Keratinocyte (primary cell): Measurements from ENCODE around the gene PKP4. TPM values are rescaled to one million over a fixed set of nuclear protein-coding genes. Genes with fewer than 3 reads are reported as not detected.

ENCODE experiments used
- DNase-seq: peaks from one replicate; pipeline ENCODE4 v3.0.0-alpha.2; 2011; ENCODE audit warnings: low read depth, missing footprints, low spot score
- FAIRE-seq: peaks from 2 replicates; lab custom pipeline; 2011; peaks lifted over from hg19 to GRCh38; lab: Jason Lieb, UNC
- H2AFZ ChIP-seq: 2 replicates; pipeline ENCODE4 v1.6.0; 2012; ENCODE audit warnings: low read length, control low read depth, inconsistent platforms; ENCODE audit not compliant: control insufficient read depth
- H3K27ac ChIP-seq: 2 replicates; pipeline ENCODE4 v1.5.1; 2011; ENCODE audit warnings: low read length; ENCODE audit not compliant: control insufficient read depth, insufficient read depth
- H3K27me3 ChIP-seq: 3 replicates; pipeline ENCODE4 v1.6.0; 2011; ENCODE audit warnings: low read length; ENCODE audit not compliant: control insufficient read depth, insufficient read depth; ENCODE audit errors: extremely low read depth
- H3K36me3 ChIP-seq, 2 experiments: 2 replicates in 1 of 2; 3 replicates in 1 of 2; pipeline ENCODE4 v1.5.1; 2011; ENCODE audit warnings: low read length in 2 of 2, mild to moderate bottlenecking in 1 of 2; ENCODE audit not compliant: control insufficient read depth in 2 of 2, insufficient read depth in 2 of 2; ENCODE audit errors: extremely low read depth in 1 of 2
- H3K4me1 ChIP-seq: 3 replicates; pipeline ENCODE4 v1.5.1; 2011; ENCODE audit warnings: low read length; ENCODE audit not compliant: control insufficient read depth, insufficient read depth; ENCODE audit errors: extremely low read depth
- H3K4me2 ChIP-seq: 3 replicates; pipeline ENCODE4 v1.6.0; 2011; ENCODE audit warnings: low read depth, low read length; ENCODE audit not compliant: control insufficient read depth, insufficient read depth; ENCODE audit errors: extremely low read depth
- H3K4me3 ChIP-seq, 3 experiments: fragments of 200-600 bp in 1 of 3; sonication (generic) in 1 of 3; 2 replicates in 2 of 3; 3 replicates in 1 of 3; pipeline ENCODE4 v1.5.1; 2011 to 2016; ENCODE audit warnings: low read length in 3 of 3, mild to moderate bottlenecking in 3 of 3, control low read depth in 2 of 3, inconsistent platforms in 1 of 3, low read depth in 1 of 3, mixed read lengths in 1 of 3, mixed run types in 1 of 3, moderate library complexity in 1 of 3; ENCODE audit not compliant: control insufficient read depth in 2 of 3, insufficient read depth in 2 of 3; ENCODE audit errors: extremely low read depth in 1 of 3
- H3K79me2 ChIP-seq: 2 replicates; pipeline ENCODE4 v1.6.0; 2012; ENCODE audit warnings: low read length; ENCODE audit not compliant: control insufficient read depth, insufficient read depth
- H3K9ac ChIP-seq: 3 replicates; pipeline ENCODE4 v1.6.0; 2011; ENCODE audit warnings: low read length; ENCODE audit not compliant: control insufficient read depth, insufficient read depth; ENCODE audit errors: extremely low read depth
- H3K9me1 ChIP-seq: 3 replicates; pipeline ENCODE4 v1.6.0; 2011; ENCODE audit warnings: low read length; ENCODE audit not compliant: control insufficient read depth, insufficient read depth; ENCODE audit errors: extremely low read depth
- H3K9me3 ChIP-seq: 2 replicates; pipeline ENCODE4 v1.5.1; 2012; ENCODE audit warnings: low read depth, low read length; ENCODE audit not compliant: control insufficient read depth
- H4K20me1 ChIP-seq: 3 replicates; pipeline ENCODE4 v1.6.0; 2011; ENCODE audit warnings: low read length; ENCODE audit not compliant: control insufficient read depth, insufficient read depth; ENCODE audit errors: extremely low read depth
- EZH2 ChIP-seq: IDR thresholded peaks from one replicate; pipeline ENCODE4 v1.6.1; 2012; ENCODE audit warnings: inconsistent platforms, mild to moderate bottlenecking, low read length, moderate library complexity
- dilution Hi-C: fragments of 300-500 bp; cut with MboI; formaldehyde crosslinking; loops from one replicate; pipeline ENCODE4 v1.7.0; 2020; ENCODE audit warnings: low sequenced_read_pairs; ENCODE audit not compliant: extremely low pct_ligation_motif_present
- polyA plus RNA-seq, 5 experiments: library from polyadenylated mRNA; depleted of rRNA in 3 of 5; stranded (reverse) in 3 of 5; stranded (forward) in 1 of 5; unstranded in 1 of 5; fragments of >200 nt; gene quantifications; 1 replicate in 1 of 5; 2 replicates in 3 of 5; 3 replicates in 1 of 5; pipeline versions ENCODE4 v1.2.1 to v1.2.3, GENCODE V29; 2011 to 2012; ENCODE audit warnings: missing spikeins in 2 of 5, low read depth in 1 of 5, low replicate concordance in 1 of 5
- TF ChIP-seq, protein P1 (sequence below), 3 experiments: IDR thresholded peaks in 1 of 3; conservative IDR thresholded peaks in 1 of 3; optimal IDR thresholded peaks in 1 of 3; 2 replicates in 2 of 3; 3 replicates in 1 of 3; pipeline versions ENCODE3 to v1.5.1; 2011; ENCODE audit warnings: low read length in 3 of 3, mild to moderate bottlenecking in 3 of 3, moderate library complexity in 2 of 3, control low read depth in 1 of 3, inconsistent platforms in 1 of 3; ENCODE audit not compliant: insufficient read depth in 2 of 3; ENCODE audit errors: extremely low read depth in 1 of 3

Gene PKP4
- polyA plus RNA-seq, 1 donor (not counting 4 experiments of a cell fraction or from before 2014, with no cell fraction given), result 43.8 TPM

- Histone ChIP-seq H3K9me1 (no peaks in the 10 kb centered on the region), H3K27ac (no peak overlapping the region), H2AFZ (no peak overlapping the region), H4K20me1 (no peaks in the 10 kb centered on the region), H3K9me3 (no peaks in the 10 kb centered on the region), H3K9ac (no peak overlapping the region), H3K4me3 (no peak overlapping the region), H3K36me3 (no peaks in the 10 kb centered on the region), H3K4me1 (no peaks in the 10 kb centered on the region), H3K27me3 (peaks cover 2% of the 10 kb centered on the region), H3K4me2 (no peak overlapping the region), H3K79me2 (no peaks in the 10 kb centered on the region)
- no peak for TF ChIP-seq EZH2
- TF ChIP-seq, protein P1, sequence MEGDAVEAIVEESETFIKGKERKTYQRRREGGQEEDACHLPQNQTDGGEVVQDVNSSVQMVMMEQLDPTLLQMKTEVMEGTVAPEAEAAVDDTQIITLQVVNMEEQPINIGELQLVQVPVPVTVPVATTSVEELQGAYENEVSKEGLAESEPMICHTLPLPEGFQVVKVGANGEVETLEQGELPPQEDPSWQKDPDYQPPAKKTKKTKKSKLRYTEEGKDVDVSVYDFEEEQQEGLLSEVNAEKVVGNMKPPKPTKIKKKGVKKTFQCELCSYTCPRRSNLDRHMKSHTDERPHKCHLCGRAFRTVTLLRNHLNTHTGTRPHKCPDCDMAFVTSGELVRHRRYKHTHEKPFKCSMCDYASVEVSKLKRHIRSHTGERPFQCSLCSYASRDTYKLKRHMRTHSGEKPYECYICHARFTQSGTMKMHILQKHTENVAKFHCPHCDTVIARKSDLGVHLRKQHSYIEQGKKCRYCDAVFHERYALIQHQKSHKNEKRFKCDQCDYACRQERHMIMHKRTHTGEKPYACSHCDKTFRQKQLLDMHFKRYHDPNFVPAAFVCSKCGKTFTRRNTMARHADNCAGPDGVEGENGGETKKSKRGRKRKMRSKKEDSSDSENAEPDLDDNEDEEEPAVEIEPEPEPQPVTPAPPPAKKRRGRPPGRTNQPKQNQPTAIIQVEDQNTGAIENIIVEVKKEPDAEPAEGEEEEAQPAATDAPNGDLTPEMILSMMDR (optimal IDR thresholded peaks at IDR 0.05 in 1 of 3, IDR thresholded peaks at IDR 0.05 in 1 of 3, conservative IDR thresholded peaks at IDR 0.05 in 1 of 3; ENCODE audit: extremely low read depth in 1 of 3, insufficient read depth in 2 of 3, low read length in 3 of 3), result no peak
- no peak for FAIRE-seq
- no peak for DNase-seq
- dilution Hi-C loops, result no loop called here
Observed at GRCh38 chr2:158717366-158718195, 260.8 kb downstream of the PKP4 start.

GRCh38 chr2:158718196-158718585, 261.4 kb downstream of the PKP4 start:
- Histone ChIP-seq H3K9ac (no peak overlapping the region), H3K27me3 (peaks cover 2% of the 10 kb centered on the region), H3K36me3 (no peaks in the 10 kb centered on the region), H3K27ac (no peak overlapping the region), H3K9me3 (no peaks in the 10 kb centered on the region), H4K20me1 (no peaks in the 10 kb centered on the region), H3K4me1 (peaks cover 3% of the 10 kb centered on the region), H3K79me2 (no peaks in the 10 kb centered on the region), H2AFZ (no peak overlapping the region), H3K4me3 (no peak overlapping the region), H3K9me1 (no peaks in the 10 kb centered on the region), H3K4me2 (no peak overlapping the region)
- dilution Hi-C loops, result no loop called here
- FAIRE-seq, result no peak
- no peak for DNase-seq
- TF ChIP-seq, protein P1 (optimal IDR thresholded peaks at IDR 0.05 in 1 of 3, IDR thresholded peaks at IDR 0.05 in 1 of 3, conservative IDR thresholded peaks at IDR 0.05 in 1 of 3; ENCODE audit: extremely low read depth in 1 of 3, insufficient read depth in 2 of 3, low read length in 3 of 3), result no peak
- TF ChIP-seq EZH2, result no peak
